Esophagus squamous epithelium (tissue), 5 donors: Measurements from ENCODE around the gene ECT2. TPM values are rescaled to one million over a fixed set of nuclear protein-coding genes. Genes with fewer than 3 reads are reported as not detected.

ENCODE experiments used
- DNase-seq: peaks from one replicate; lab custom pipeline; 2025; lab: John Stamatoyannopoulos, UW
- H3K27ac ChIP-seq, 4 donors: fragments of 200-600 bp; sonication (generic); one replicate each; pipeline ENCODE4 v1.5.1; 2016 to 2019; ENCODE audit warnings: mild to moderate bottlenecking in 1 of 4
- H3K27me3 ChIP-seq, 4 donors: fragments of 200-600 bp; sonication (generic); 1 replicate in 3 of 4; 2 replicates in 1 of 4; pipeline versions ENCODE4 v1.5.1 to v1.6.0; 2017 to 2021; ENCODE audit warnings: antibody characterized with exemption in 1 of 4
- H3K36me3 ChIP-seq, 3 donors: fragments of 200-600 bp; sonication (generic); one replicate each; pipeline ENCODE4 v1.5.1; 2016 to 2019
- H3K4me1 ChIP-seq, 3 donors: fragments of 200-600 bp; sonication (generic); one replicate each; pipeline ENCODE4 v1.5.1; 2017 to 2019
- H3K4me3 ChIP-seq, 4 donors: fragments of 200-600 bp; sonication (generic); 1 replicate in 3 of 4; 2 replicates in 1 of 4; pipeline ENCODE4 v1.5.1; 2016 to 2019; ENCODE audit warnings: mild to moderate bottlenecking in 2 of 4, moderate library complexity in 1 of 4
- H3K9me3 ChIP-seq, 3 donors: fragments of 200-600 bp; sonication (generic); one replicate each; pipeline ENCODE4 v1.5.1; 2016 to 2019
- POLR2A ChIP-seq, 4 donors: fragments of 450-650 bp; IDR thresholded peaks; one replicate each; pipeline ENCODE4 v1.6.1; 2017; ENCODE audit warnings: antibody characterized with exemption in 4 of 4, mild to moderate bottlenecking in 4 of 4, moderate library complexity in 3 of 4
- WGBS, 2 donors: methylation state at CpG; one replicate each; pipeline ENCODE4 v1.1.5; 2018; 5-methylcytosine and 5-hydroxymethylcytosine counted together
- intact Hi-C: fragments of 100-400 bp; cut with DNase I; formaldehyde crosslinking; loops from one replicate; pipeline ENCODE4 v1.15.0; 2022
- total RNA-seq, 4 donors: library from RNA; depleted of rRNA; stranded (reverse); fragments of >200 nt; gene quantifications; one replicate each; pipeline ENCODE4 v1.1.0, GENCODE V29; 2016
- TF ChIP-seq, protein P1 (sequence below), 6 experiments: fragments of 450-650 bp in 4 of 6; fragments of 200-600 bp in 2 of 6; sonication (generic) in 2 of 6; IDR thresholded peaks; one replicate each; pipeline ENCODE4 v1.5.1; 2016 to 2019; ENCODE audit warnings: antibody characterized with exemption in 6 of 6, mild to moderate bottlenecking in 4 of 6, moderate library complexity in 4 of 6
- donor health status: DM: yes; HTN: yes; CAD: no.

The ECT2 gene
- total RNA-seq, 4 donors from 2014 or later, result 7.7 to 30.5 (median 17.7) TPM

DNA sequence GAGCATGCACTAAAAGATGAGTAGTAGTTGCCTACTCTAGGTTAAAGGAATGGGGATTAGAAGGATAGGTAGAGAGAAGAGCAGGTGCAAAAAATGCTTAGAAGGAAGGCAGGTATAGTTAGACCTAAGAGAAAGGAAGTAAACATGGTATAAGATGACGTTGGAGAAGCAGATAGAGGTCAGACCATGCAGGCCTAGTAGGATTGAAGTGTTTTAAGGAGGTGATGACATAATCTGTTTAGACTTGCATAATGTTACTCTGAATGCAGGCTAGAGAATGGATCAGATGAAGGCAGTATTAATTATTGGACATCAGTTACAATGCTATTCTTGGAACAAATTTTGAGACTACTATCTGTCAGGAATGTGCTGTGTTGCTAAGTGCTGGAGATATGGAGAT is 11.1 kb upstream of the ECT2 start:
- intact Hi-C loops, result no loop called here
- Histone ChIP-seq H3K4me3 (no peak overlapping the region), H3K27ac (no peak overlapping the region), H3K9me3 (no peaks in the 10 kb centered on the region), H3K27me3 (no peaks in the 10 kb centered on the region), H3K36me3 (no peaks in the 10 kb centered on the region), H3K4me1 (no peaks in the 10 kb centered on the region)
- no peak for DNase-seq
- no peak for TF ChIP-seq POLR2A (IDR thresholded peaks at IDR 0.05)
- TF ChIP-seq, protein P1, sequence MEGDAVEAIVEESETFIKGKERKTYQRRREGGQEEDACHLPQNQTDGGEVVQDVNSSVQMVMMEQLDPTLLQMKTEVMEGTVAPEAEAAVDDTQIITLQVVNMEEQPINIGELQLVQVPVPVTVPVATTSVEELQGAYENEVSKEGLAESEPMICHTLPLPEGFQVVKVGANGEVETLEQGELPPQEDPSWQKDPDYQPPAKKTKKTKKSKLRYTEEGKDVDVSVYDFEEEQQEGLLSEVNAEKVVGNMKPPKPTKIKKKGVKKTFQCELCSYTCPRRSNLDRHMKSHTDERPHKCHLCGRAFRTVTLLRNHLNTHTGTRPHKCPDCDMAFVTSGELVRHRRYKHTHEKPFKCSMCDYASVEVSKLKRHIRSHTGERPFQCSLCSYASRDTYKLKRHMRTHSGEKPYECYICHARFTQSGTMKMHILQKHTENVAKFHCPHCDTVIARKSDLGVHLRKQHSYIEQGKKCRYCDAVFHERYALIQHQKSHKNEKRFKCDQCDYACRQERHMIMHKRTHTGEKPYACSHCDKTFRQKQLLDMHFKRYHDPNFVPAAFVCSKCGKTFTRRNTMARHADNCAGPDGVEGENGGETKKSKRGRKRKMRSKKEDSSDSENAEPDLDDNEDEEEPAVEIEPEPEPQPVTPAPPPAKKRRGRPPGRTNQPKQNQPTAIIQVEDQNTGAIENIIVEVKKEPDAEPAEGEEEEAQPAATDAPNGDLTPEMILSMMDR (IDR thresholded peaks at IDR 0.05), result no peak
- 27 to 32% methylated on average over 1 of the region's 1 CpG for WGBS, 2 donors

DNA sequence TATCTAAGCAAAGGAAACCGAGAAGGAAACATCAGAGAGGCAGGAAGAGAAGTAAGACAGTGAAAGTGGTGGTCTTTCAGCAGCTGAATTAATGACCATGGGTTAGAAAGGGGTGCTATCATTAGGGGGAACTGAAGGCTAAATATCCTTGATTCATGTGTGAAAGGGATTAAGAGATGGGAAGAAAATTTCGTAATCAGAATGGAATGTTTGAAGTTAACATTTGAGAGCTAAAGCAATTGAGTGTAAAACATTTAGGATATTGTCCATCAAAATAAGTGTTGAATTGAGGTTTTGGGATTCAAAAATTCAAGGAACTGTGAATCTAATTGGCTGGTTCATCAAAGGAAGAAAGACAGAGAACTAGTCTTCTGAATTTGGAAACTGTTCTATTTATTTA is 4.1 kb upstream of the ECT2 start:
- no peaks in the 10 kb centered on the region for H3K9me3 ChIP-seq
- H3K4me3 ChIP-seq, result no peak overlapping the region
- H3K4me1 ChIP-seq, result peaks cover 7 to 23% (median 10%) of the 10 kb centered on the region in 3 donors
- H3K27ac ChIP-seq, result no peak overlapping the region
- no peak for TF ChIP-seq POLR2A (IDR thresholded peaks at IDR 0.05)
- TF ChIP-seq, protein P1 (IDR thresholded peaks at IDR 0.05), result no peak
- WGBS, 2 donors, result 53 to 59% methylated on average over 2 of the region's 2 CpGs
- intact Hi-C loops, result loop anchor here (5.0 kb wide), 1 partner anchor 69 kb away; no protein-coding TSS in a partner anchor
- no peaks in the 10 kb centered on the region for H3K36me3 ChIP-seq
- no peak for DNase-seq
- no peaks in the 10 kb centered on the region for H3K27me3 ChIP-seq

DNA sequence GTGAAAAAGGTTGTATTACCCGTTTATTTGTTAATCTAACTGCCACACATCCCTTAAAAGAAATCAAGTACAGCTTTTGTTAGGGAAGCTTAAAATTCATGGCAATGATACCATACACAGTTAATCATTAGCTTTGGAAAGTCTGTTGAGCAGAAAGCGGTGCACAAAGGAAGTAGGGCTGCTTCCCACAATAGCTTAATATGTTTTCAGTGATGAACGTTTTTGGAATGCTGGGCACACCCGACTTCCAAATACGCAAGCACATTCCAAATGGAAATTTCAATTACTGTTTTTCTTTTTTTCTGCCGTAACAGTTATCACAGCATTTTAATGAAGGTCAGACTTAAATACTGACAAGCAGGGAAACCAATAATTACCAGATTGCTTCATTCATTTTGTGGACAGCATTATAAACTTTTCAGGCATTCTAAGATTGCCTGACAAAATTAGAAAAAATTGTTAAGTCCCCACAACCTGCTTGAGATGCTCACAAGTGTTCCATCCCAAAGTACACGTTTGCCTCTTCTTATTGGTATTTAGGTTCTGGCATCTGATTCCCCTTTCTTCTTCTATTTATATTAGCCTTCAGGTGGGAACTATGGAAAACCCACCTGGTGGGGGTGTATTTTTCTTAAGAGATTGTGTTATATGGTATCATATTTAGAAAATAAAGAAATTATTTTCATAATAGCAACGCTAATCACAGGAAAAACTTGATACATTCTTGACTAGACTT is 1.1 kb upstream of the ECT2 start:
- no peak for TF ChIP-seq POLR2A (IDR thresholded peaks at IDR 0.05)
- TF ChIP-seq, protein P1 (IDR thresholded peaks at IDR 0.05), result no peak
- WGBS, 2 donors, result 28 to 32% methylated on average over 8 of the region's 8 CpGs
- DNase-seq, result no peak
- H3K4me3 ChIP-seq, result peak overlapping the region; percentile 26 to 96 (median 78)
- H3K4me1 ChIP-seq, result peaks cover 7 to 30% (median 14%) of the 10 kb centered on the region in 3 donors
- intact Hi-C loops, result loop anchor here (5.0 kb wide), 1 partner anchor 72 kb away; no protein-coding TSS in a partner anchor
- no peaks in the 10 kb centered on the region for H3K27me3 ChIP-seq
- no peaks in the 10 kb centered on the region for H3K36me3 ChIP-seq
- peak overlapping the region; percentile 72 to 91 (median 85) for H3K27ac ChIP-seq
- no peaks in the 10 kb centered on the region for H3K9me3 ChIP-seq

DNA sequence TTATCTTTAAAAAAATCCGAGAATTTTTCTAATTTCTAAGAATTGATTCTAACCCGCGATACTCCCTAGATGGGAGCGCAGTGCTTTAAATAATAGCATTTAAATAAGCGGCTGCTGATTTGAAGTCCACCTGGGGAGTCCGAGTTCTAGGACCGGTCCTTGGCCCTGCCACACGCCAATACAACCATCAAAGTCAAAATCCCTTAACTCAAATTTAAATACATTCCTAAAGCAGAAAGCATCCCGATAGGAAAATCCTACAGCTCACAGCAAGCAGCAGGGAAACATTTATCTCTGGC is 508 bp upstream of the ECT2 start:
- Histone ChIP-seq H3K27ac (peak overlapping the region; percentile 72 to 91 (median 85)), H3K4me1 (peaks cover 7 to 30% (median 14%) of the 10 kb centered on the region in 3 donors), H3K9me3 (no peaks in the 10 kb centered on the region), H3K4me3 (peak overlapping the region; percentile 26 to 96 (median 78)), H3K36me3 (no peaks in the 10 kb centered on the region), H3K27me3 (no peaks in the 10 kb centered on the region)
- no peak for TF ChIP-seq POLR2A (IDR thresholded peaks at IDR 0.05)
- TF ChIP-seq, protein P1 (IDR thresholded peaks at IDR 0.05), result no peak
- WGBS, 2 donors, result 14% methylated on average over 9 of the region's 9 CpGs
- intact Hi-C loops, result no loop called here
- no peak for DNase-seq

DNA sequence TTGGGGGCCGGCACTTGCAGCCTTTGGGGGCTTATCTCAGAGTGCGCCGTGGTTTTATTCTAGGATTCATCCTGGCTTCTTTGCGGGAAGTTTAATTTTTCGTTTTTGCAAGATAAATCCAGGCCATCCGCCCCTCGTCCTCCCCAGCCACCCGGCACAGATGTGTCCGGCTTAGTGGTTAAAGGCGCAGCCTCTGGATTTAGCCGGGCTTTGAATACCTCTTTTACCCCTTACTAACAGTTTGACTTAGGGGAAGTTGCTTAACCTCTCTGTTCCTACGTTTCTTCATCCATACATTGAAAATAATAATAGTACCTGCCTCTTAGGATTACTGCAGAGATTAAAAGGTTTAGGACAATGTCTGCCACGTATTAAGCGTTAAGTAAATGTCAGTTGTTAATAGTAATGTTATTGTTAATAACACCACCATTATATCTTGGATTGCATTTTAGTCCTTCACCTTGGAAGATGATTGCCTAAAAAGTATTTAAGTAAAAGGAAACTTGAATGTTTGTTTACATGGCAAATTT is 714 bp downstream of the ECT2 start:
- H3K9me3 ChIP-seq, result no peaks in the 10 kb centered on the region
- WGBS, 2 donors, result 0 to 2% methylated on average over 14 of the region's 14 CpGs
- TF ChIP-seq POLR2A (IDR thresholded peaks at IDR 0.05), result no peak
- TF ChIP-seq, protein P1 (IDR thresholded peaks at IDR 0.05), result no peak
- H3K4me3 ChIP-seq, result peak overlapping the region; percentile 78 to 96 (median 84)
- peaks cover 7 to 30% (median 14%) of the 10 kb centered on the region in 3 donors for H3K4me1 ChIP-seq
- intact Hi-C loops, result no loop called here
- H3K27ac ChIP-seq, result peak overlapping the region; percentile 71 to 91 (median 83)
- H3K27me3 ChIP-seq, result no peaks in the 10 kb centered on the region
- peaks cover 0 to 10% (median 0%) of the 10 kb centered on the region in 3 donors for H3K36me3 ChIP-seq
- DNase-seq, result no peak
